Fibroblast of lung (primary cell): Measurements from ENCODE around the gene MYPN. TPM values are rescaled to one million over a fixed set of nuclear protein-coding genes. Genes with fewer than 3 reads are reported as not detected.
A peak's percentile ranks its signal among the peaks of the same experiment; 100 is the strongest.

Experiments used
- DNase-seq, 2 donors: peaks; one replicate each; pipeline versions ENCODE4 v3.0.0 to v3.0.0-alpha.2; 2010; ENCODE audit warnings: low read depth in 2 of 2
- H2AFZ ChIP-seq: 2 replicates; pipeline ENCODE4 v1.5.1; 2012; ENCODE audit warnings: low read length, control low read depth, inconsistent platforms
- H3K27ac ChIP-seq: 2 replicates; pipeline ENCODE4 v1.5.1; 2011; ENCODE audit warnings: low read length, control low read depth; ENCODE audit not compliant: insufficient read depth
- H3K27me3 ChIP-seq: 2 replicates; pipeline ENCODE4 v1.5.1; 2011; ENCODE audit warnings: mild to moderate bottlenecking, low read length; ENCODE audit not compliant: control insufficient read depth, insufficient read depth
- H3K36me3 ChIP-seq: 2 replicates; pipeline ENCODE4 v1.5.1; 2011; ENCODE audit warnings: low read length; ENCODE audit not compliant: control insufficient read depth, insufficient read depth
- H3K4me1 ChIP-seq: 2 replicates; pipeline ENCODE4 v1.5.1; 2011; ENCODE audit warnings: low read length; ENCODE audit not compliant: control insufficient read depth, insufficient read depth; ENCODE audit errors: extremely low read depth
- H3K4me2 ChIP-seq: 2 replicates; pipeline ENCODE4 v1.5.1; 2011; ENCODE audit warnings: low read length, control low read depth; ENCODE audit not compliant: insufficient read depth; ENCODE audit errors: extremely low read depth
- H3K4me3 ChIP-seq, 4 experiments: fragments of 200-600 bp in 1 of 4; sonication (generic) in 1 of 4; replicated peaks in 1 of 4; 2 replicates each; pipeline ENCODE4 v1.5.1; 2011 to 2016; ENCODE audit warnings: low read length in 4 of 4, low read depth in 3 of 4, mild to moderate bottlenecking in 3 of 4, control low read depth in 2 of 4, inconsistent platforms in 1 of 4, mixed read lengths in 1 of 4; ENCODE audit not compliant: insufficient read depth in 1 of 4; ENCODE audit errors: control extremely low read depth in 1 of 4
- H3K79me2 ChIP-seq: 2 replicates; pipeline ENCODE4 v1.5.1; 2012; ENCODE audit warnings: mild to moderate bottlenecking, low read length, inconsistent platforms; ENCODE audit not compliant: control insufficient read depth, insufficient read depth
- H3K9ac ChIP-seq: 2 replicates; pipeline ENCODE4 v1.5.1; 2011; ENCODE audit warnings: mild to moderate bottlenecking, low read length, control low read depth; ENCODE audit not compliant: insufficient read depth
- H3K9me3 ChIP-seq: 2 replicates; pipeline ENCODE4 v1.5.1; 2012; ENCODE audit warnings: low read depth, low read length; ENCODE audit not compliant: control insufficient read depth, insufficient read depth
- H4K20me1 ChIP-seq: 2 replicates; pipeline ENCODE4 v1.5.1; 2011; ENCODE audit warnings: low read length; ENCODE audit not compliant: control insufficient read depth, insufficient read depth; ENCODE audit errors: extremely low read depth
- EZH2 ChIP-seq: IDR thresholded peaks from 2 replicates; pipeline ENCODE4 v1.5.1; 2012; ENCODE audit warnings: low read length, control low read depth, mild to moderate bottlenecking; ENCODE audit errors: missing control alignments
- polyA plus RNA-seq, 2 donors: library from polyadenylated mRNA; depleted of rRNA in 1 of 2; stranded (reverse) in 1 of 2; unstranded in 1 of 2; fragments of >200 nt; gene quantifications; 2 replicates each; pipeline ENCODE4 v1.2.1, GENCODE V29; 2011 to 2012; ENCODE audit warnings: missing spikeins in 1 of 2
- total RNA-seq: library from RNA; depleted of rRNA; stranded (reverse); fragments of >200 nt; gene quantifications from 2 replicates; pipeline ENCODE4 v1.2.1, GENCODE V29; 2014
- TF ChIP-seq, protein P1 (sequence below), 2 donors: IDR thresholded peaks in 1 of 2; conservative IDR thresholded peaks in 1 of 2; 1 replicate in 1 of 2; 2 replicates in 1 of 2; pipeline ENCODE4 v1.5.1; 2011 to 2012; ENCODE audit warnings: low read length in 2 of 2, control low read depth in 1 of 2, inconsistent platforms in 1 of 2, low read depth in 1 of 2, mild to moderate bottlenecking in 1 of 2

Gene MYPN
- total and polyA plus RNA-seq, 2 donors (not counting 1 experiment from before 2014, with no cell fraction given): 0.77 to 1.2 TPM

DNA sequence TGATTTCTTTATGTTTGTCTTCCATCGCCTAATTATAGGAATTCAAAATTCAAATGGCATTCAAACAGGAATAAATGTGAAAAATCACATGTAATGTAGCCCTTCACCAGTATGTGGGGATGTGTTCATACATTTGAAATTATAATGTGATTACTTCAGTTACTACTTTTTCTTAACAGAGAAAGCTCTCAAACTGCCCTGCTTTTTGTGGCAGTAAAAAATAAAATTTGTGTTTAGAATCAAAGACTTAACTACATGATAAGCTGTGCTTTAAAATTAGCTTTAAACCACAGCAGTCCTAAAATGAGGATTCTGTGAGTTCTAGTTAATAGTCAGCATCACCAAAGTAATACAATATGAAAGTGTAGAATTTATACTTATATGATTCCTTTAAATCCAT lies 26.4 kb upstream of the MYPN start:
- DNase-seq: peak; percentile 41 to 72
- no peaks in the 10 kb centered on the region for H3K27me3 ChIP-seq
- no peaks in the 10 kb centered on the region for H4K20me1 ChIP-seq
- no peaks in the 10 kb centered on the region for H3K79me2 ChIP-seq
- peak overlapping the region; percentile 40 for H2AFZ ChIP-seq
- TF ChIP-seq, protein P1, sequence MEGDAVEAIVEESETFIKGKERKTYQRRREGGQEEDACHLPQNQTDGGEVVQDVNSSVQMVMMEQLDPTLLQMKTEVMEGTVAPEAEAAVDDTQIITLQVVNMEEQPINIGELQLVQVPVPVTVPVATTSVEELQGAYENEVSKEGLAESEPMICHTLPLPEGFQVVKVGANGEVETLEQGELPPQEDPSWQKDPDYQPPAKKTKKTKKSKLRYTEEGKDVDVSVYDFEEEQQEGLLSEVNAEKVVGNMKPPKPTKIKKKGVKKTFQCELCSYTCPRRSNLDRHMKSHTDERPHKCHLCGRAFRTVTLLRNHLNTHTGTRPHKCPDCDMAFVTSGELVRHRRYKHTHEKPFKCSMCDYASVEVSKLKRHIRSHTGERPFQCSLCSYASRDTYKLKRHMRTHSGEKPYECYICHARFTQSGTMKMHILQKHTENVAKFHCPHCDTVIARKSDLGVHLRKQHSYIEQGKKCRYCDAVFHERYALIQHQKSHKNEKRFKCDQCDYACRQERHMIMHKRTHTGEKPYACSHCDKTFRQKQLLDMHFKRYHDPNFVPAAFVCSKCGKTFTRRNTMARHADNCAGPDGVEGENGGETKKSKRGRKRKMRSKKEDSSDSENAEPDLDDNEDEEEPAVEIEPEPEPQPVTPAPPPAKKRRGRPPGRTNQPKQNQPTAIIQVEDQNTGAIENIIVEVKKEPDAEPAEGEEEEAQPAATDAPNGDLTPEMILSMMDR (conservative IDR thresholded peaks at IDR 0.05 in 1 of 2, IDR thresholded peaks at IDR 0.05 in 1 of 2; ENCODE audit: low read depth in 1 of 2, low read length in 2 of 2): peak; percentile 25 to 52
- no peak for TF ChIP-seq EZH2
- H3K27ac ChIP-seq: peak overlapping the region; percentile 31
- H3K36me3 ChIP-seq: no peaks in the 10 kb centered on the region
- H3K9me3 ChIP-seq: no peaks in the 10 kb centered on the region
- no peak overlapping the region for H3K4me3 ChIP-seq
- no peak overlapping the region for H3K4me2 ChIP-seq
- no peak overlapping the region for H3K9ac ChIP-seq
- H3K4me1 ChIP-seq: peaks cover 13% of the 10 kb centered on the region

- Histone ChIP-seq H3K36me3 (no peaks in the 10 kb centered on the region), H3K9me3 (no peaks in the 10 kb centered on the region), H4K20me1 (no peaks in the 10 kb centered on the region), H3K4me3 (no peak overlapping the region), H3K27me3 (no peaks in the 10 kb centered on the region), H3K4me2 (no peak overlapping the region), H3K9ac (no peak overlapping the region), H3K4me1 (peaks cover 21% of the 10 kb centered on the region), H2AFZ (no peak overlapping the region), H3K79me2 (no peaks in the 10 kb centered on the region), H3K27ac (no peak overlapping the region)
- DNase-seq: no peak
- no peak for TF ChIP-seq EZH2
- TF ChIP-seq, protein P1 (conservative IDR thresholded peaks at IDR 0.05 in 1 of 2, IDR thresholded peaks at IDR 0.05 in 1 of 2; ENCODE audit: low read depth in 1 of 2, low read length in 2 of 2): no peak
Observed at GRCh38 chr10:68083953-68084352, 25.3 kb upstream of the MYPN start.

- Histone ChIP-seq H3K27me3 (no peaks in the 10 kb centered on the region), H3K4me2 (no peak overlapping the region), H3K27ac (no peak overlapping the region), H3K4me1 (peaks cover 21% of the 10 kb centered on the region), H3K79me2 (no peaks in the 10 kb centered on the region), H3K36me3 (no peaks in the 10 kb centered on the region), H3K4me3 (no peak overlapping the region), H3K9me3 (no peaks in the 10 kb centered on the region), H3K9ac (no peak overlapping the region), H2AFZ (no peak overlapping the region), H4K20me1 (no peaks in the 10 kb centered on the region)
- no peak for DNase-seq
- TF ChIP-seq EZH2: no peak
- TF ChIP-seq, protein P1 (conservative IDR thresholded peaks at IDR 0.05 in 1 of 2, IDR thresholded peaks at IDR 0.05 in 1 of 2; ENCODE audit: low read depth in 1 of 2, low read length in 2 of 2): no peak
Observed at GRCh38 chr10:68084469-68084868, 24.8 kb upstream of the MYPN start.
